Lung microvascular endothelial cell (primary cell): ENCODE data around the gene CREG1. TPM values are rescaled to one million over a fixed set of nuclear protein-coding genes. Genes with fewer than 3 reads are reported as not detected.
A peak's percentile ranks its signal among the peaks of the same experiment; 100 is the strongest.
"Not testable (repeated sequence)": the region's sequence is repeated elsewhere in the genome, so short reads cannot be mapped to it uniquely, and the experiment has no call there.

Experiments used
- DNase-seq, 2 donors: peaks; one replicate each; pipeline versions ENCODE4 v3.0.0 to v3.0.0-alpha.2; 2010; ENCODE audit warnings: low read depth in 2 of 2
- total RNA-seq: library from RNA; depleted of rRNA; stranded (reverse); fragments of >200 nt; gene quantifications from 2 replicates; pipeline ENCODE4 v1.2.1, GENCODE V29; 2014

The CREG1 gene
- total RNA-seq, 1 donor from 2014 or later = 76.8 TPM

- no peak for DNase-seq
Measured at GRCh38 chr1:167564612-167565270, 11.2 kb upstream of the CREG1 start.

GRCh38 chr1:167563579-167564246 is 10.2 kb upstream of the CREG1 start:
- DNase-seq = no peak

- no peak for DNase-seq
Measured at GRCh38 chr1:167562702-167563101, 9.1 kb upstream of the CREG1 start.

- DNase-seq = no peak
Measured at GRCh38 chr1:167561753-167562152, 8.2 kb upstream of the CREG1 start.

- peak; percentile 72 to 77 for DNase-seq
Measured at GRCh38 chr1:167555971-167556714, 2.6 kb upstream of the CREG1 start.

- DNase-seq = not testable (repeated sequence)
Measured at GRCh38 chr1:167555072-167555471, 1.5 kb upstream of the CREG1 start.

GRCh38 chr1:167554028-167554779 is 642 bp upstream of the CREG1 start:
- DNase-seq = no peak

GRCh38 chr1:167551362-167551761 is 2.2 kb downstream of the CREG1 start:
- DNase-seq = no peak

GRCh38 chr1:167548059-167548932 is 5.3 kb downstream of the CREG1 start:
- DNase-seq = no peak

GRCh38 chr1:167546935-167547334 is 6.6 kb downstream of the CREG1 start:
- DNase-seq = no peak

GRCh38 chr1:167545349-167545748 is 8.2 kb downstream of the CREG1 start:
- DNase-seq = no peak

GRCh38 chr1:167544447-167545093 is 9.0 kb downstream of the CREG1 start:
- DNase-seq = no peak

GRCh38 chr1:167543199-167543990 is 10.2 kb downstream of the CREG1 start:
- no peak for DNase-seq

- no peak for DNase-seq
Measured at GRCh38 chr1:167542109-167543032, 11.2 kb downstream of the CREG1 start.

GRCh38 chr1:167541610-167542009 is 12.0 kb downstream of the CREG1 start:
- DNase-seq = peak in 1 of 2 donors; percentile 68

GRCh38 chr1:167541003-167541402 is 12.6 kb downstream of the CREG1 start:
- no peak for DNase-seq

- DNase-seq = peak in 1 of 2 donors; percentile 14
Measured at GRCh38 chr1:167538657-167539056, 14.9 kb downstream of the CREG1 start.

GRCh38 chr1:167533851-167534300 is 19.7 kb downstream of the CREG1 start:
- peak; percentile 59 to 71 for DNase-seq
